SKM-1 (cell line): ENCODE data around the gene GPR180.
A peak's percentile ranks its signal among the peaks of the same experiment; 100 is the strongest.
"Not testable (repeated sequence)": the region's sequence is repeated elsewhere in the genome, so short reads cannot be mapped to it uniquely, and the experiment has no call there.

Source experiments
- DNase-seq: peaks from one replicate; lab custom pipeline; 2025; ENCODE audit not compliant: unreplicated experiment; lab: John Stamatoyannopoulos, UW

Gene GPR180

GRCh38 chr13:94595950-94596574 is 5.6 kb upstream of the GPR180 start, which contains the start of gene TGDS:
Gene TGDS (minus strand): TSS chr13:94596152. CDS start chr13:94596136, 16 bp downstream.
- peak; percentile 78 for DNase-seq

GRCh38 chr13:94596575-94596971 is 5.1 kb upstream of the GPR180 start:
- no peak for DNase-seq

GRCh38 chr13:94598281-94598680 is 3.4 kb upstream of the GPR180 start:
- DNase-seq = no peak

GRCh38 chr13:94599877-94600276 is 1.8 kb upstream of the GPR180 start:
- DNase-seq = no peak

GRCh38 chr13:94602467-94602866 is 810 bp downstream of the GPR180 start:
- no peak for DNase-seq

- DNase-seq = no peak
Measured at GRCh38 chr13:94607056-94607455, 5.4 kb downstream of the GPR180 start.

GRCh38 chr13:94607939-94608338 is 6.3 kb downstream of the GPR180 start:
- no peak for DNase-seq

GRCh38 chr13:94608586-94608985 is 6.9 kb downstream of the GPR180 start:
- no peak for DNase-seq

GRCh38 chr13:94609196-94609595 is 7.5 kb downstream of the GPR180 start:
- no peak for DNase-seq

- DNase-seq = no peak
Measured at GRCh38 chr13:94610475-94610874, 8.8 kb downstream of the GPR180 start.

- no peak for DNase-seq
Measured at GRCh38 chr13:94612050-94612449, 10.4 kb downstream of the GPR180 start.

GRCh38 chr13:94613051-94613450 is 11.4 kb downstream of the GPR180 start:
- DNase-seq = no peak

GRCh38 chr13:94617389-94618000 is 15.8 kb downstream of the GPR180 start:
- no peak for DNase-seq

GRCh38 chr13:94620286-94620896 is 18.7 kb downstream of the GPR180 start:
- DNase-seq = no peak

GRCh38 chr13:94622344-94622743 is 20.7 kb downstream of the GPR180 start:
- DNase-seq = no peak

GRCh38 chr13:94623316-94623715 is 21.7 kb downstream of the GPR180 start:
- DNase-seq = no peak

GRCh38 chr13:94630858-94631257 is 29.2 kb downstream of the GPR180 start:
- no peak for DNase-seq

- no peak for DNase-seq
Measured at GRCh38 chr13:94632226-94632980, 30.7 kb downstream of the GPR180 start.

GRCh38 chr13:94636096-94636495 is 34.4 kb downstream of the GPR180 start:
- not testable (repeated sequence) for DNase-seq

GRCh38 chr13:94636942-94637578 is 35.4 kb downstream of the GPR180 start:
- no peak for DNase-seq

- DNase-seq = not testable (repeated sequence)
Measured at GRCh38 chr13:94637677-94638076, 36.0 kb downstream of the GPR180 start.
